ENCODE results near the gene NXPH4. TPM values are rescaled to one million over a fixed set of nuclear protein-coding genes. Genes with fewer than 3 reads are reported as not detected.

NXPH4 gene
- total and polyA plus RNA-seq, 4 experiments from 2014 or later = not detected

- Mint-ChIP-seq H3K36me3 (no peaks in the 10 kb centered on the region), H3K27me3 (no peaks in the 10 kb centered on the region), H3K4me3 (no peak overlapping the region), H3K9me3 (peaks cover 0 to 3% (median 0%) of the 10 kb centered on the region in 8 donors), H3K4me1 (no peaks in the 10 kb centered on the region), H3K27ac (no peak overlapping the region)
- POLR2A ChIA-PET (ENCODE audit: partially characterized antibody) = no interaction called here
- no peak overlapping the region for H3K27ac ChIP-seq (ENCODE audit: low read depth, low read length)
- DNase-seq = no peak
- no peaks in the 10 kb centered on the region for H3K27me3 ChIP-seq (ENCODE audit: insufficient read depth, low read length)
- no peaks in the 10 kb centered on the region for H3K36me3 ChIP-seq (ENCODE audit: insufficient read depth, low read length)
- no peaks in the 10 kb centered on the region for H3K9me3 ChIP-seq (ENCODE audit: control insufficient read depth in 1 of 2, low read length in 2 of 2)
- CTCF ChIA-PET (ENCODE audit: partially characterized antibody) = interaction anchor here (2.0 kb wide), 1 partner anchor 12 kb away, joined by 4 read pairs; no protein-coding TSS in a partner anchor
- intact Hi-C loops (cut with micrococcal nuclease) = no loop called here
- no peak overlapping the region for H3K4me3 ChIP-seq (ENCODE audit: low read length in 2 of 2)
- H3K4me1 ChIP-seq (ENCODE audit: insufficient read depth, low read length) = no peaks in the 10 kb centered on the region
These were observed 15.0 kb upstream of the NXPH4 start for GRCh38 chr12:57201631-57202030.

DNA sequence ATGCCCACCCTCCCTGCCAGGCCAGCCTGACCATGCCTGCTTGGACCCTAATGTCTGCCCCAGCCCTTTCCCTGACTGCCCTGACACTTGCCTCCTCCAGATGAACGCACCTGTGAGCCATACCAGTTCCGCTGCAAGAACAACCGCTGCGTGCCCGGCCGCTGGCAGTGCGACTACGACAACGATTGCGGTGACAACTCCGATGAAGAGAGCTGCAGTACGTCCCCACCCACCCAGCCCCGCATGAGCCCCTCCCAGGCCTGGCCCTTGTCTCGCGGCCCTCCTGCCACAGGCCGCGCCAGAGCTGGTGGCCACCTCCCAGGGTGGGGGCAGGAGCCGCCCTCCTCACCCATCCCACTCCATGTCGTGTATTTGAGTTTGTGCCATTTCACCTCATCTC, 14.3 kb upstream of the NXPH4 start:
- POLR2A ChIA-PET (ENCODE audit: partially characterized antibody) = no interaction called here
- H3K27me3 ChIP-seq (ENCODE audit: insufficient read depth, low read length) = no peaks in the 10 kb centered on the region
- H3K27me3 Mint-ChIP-seq = no peaks in the 10 kb centered on the region
- intact Hi-C loops (cut with micrococcal nuclease) = no loop called here
- no peak overlapping the region for H3K4me3 Mint-ChIP-seq
- CTCF ChIA-PET (ENCODE audit: partially characterized antibody) = interaction anchor here (2.0 kb wide), 1 partner anchor 12 kb away, joined by 4 read pairs; no protein-coding TSS in a partner anchor
- no peak overlapping the region for H3K27ac ChIP-seq (ENCODE audit: low read depth, low read length)
- H3K9me3 ChIP-seq (ENCODE audit: control insufficient read depth in 1 of 2, low read length in 2 of 2) = no peaks in the 10 kb centered on the region
- no peaks in the 10 kb centered on the region for H3K36me3 Mint-ChIP-seq
- H3K4me3 ChIP-seq (ENCODE audit: low read length in 2 of 2) = no peak overlapping the region
- no peaks in the 10 kb centered on the region for H3K36me3 ChIP-seq (ENCODE audit: insufficient read depth, low read length)
- no peak overlapping the region for H3K27ac Mint-ChIP-seq
- H3K4me1 ChIP-seq (ENCODE audit: insufficient read depth, low read length) = no peaks in the 10 kb centered on the region
- DNase-seq = no peak
- no peaks in the 10 kb centered on the region for H3K4me1 Mint-ChIP-seq
- H3K9me3 Mint-ChIP-seq = peaks cover 0 to 3% (median 0%) of the 10 kb centered on the region in 8 donors

GRCh38 chr12:57203201-57203600, 13.4 kb upstream of the NXPH4 start:
- Mint-ChIP-seq H3K27me3 (no peaks in the 10 kb centered on the region), H3K27ac (no peak overlapping the region), H3K4me3 (no peak overlapping the region), H3K9me3 (peaks cover 0 to 3% (median 0%) of the 10 kb centered on the region in 8 donors), H3K4me1 (no peaks in the 10 kb centered on the region), H3K36me3 (no peaks in the 10 kb centered on the region)
- Histone ChIP-seq H3K27ac (ENCODE audit: low read depth, low read length) (no peak overlapping the region), H3K27me3 (ENCODE audit: insufficient read depth, low read length) (no peaks in the 10 kb centered on the region), H3K4me1 (ENCODE audit: insufficient read depth, low read length) (no peaks in the 10 kb centered on the region), H3K36me3 (ENCODE audit: insufficient read depth, low read length) (no peaks in the 10 kb centered on the region), H3K9me3 (ENCODE audit: control insufficient read depth in 1 of 2, low read length in 2 of 2) (no peaks in the 10 kb centered on the region), H3K4me3 (ENCODE audit: low read length in 2 of 2) (no peak overlapping the region)
- intact Hi-C loops (cut with micrococcal nuclease) = no loop called here
- no peak for DNase-seq
- ChIA-PET CTCF (ENCODE audit: partially characterized antibody) (interaction anchor here (1.0 to 2.0 kb wide), 2 partner anchors 11 to 21 kb away, joined by 3 to 4 read pairs; no protein-coding TSS in a partner anchor), POLR2A (ENCODE audit: partially characterized antibody) (no interaction called here)

DNA sequence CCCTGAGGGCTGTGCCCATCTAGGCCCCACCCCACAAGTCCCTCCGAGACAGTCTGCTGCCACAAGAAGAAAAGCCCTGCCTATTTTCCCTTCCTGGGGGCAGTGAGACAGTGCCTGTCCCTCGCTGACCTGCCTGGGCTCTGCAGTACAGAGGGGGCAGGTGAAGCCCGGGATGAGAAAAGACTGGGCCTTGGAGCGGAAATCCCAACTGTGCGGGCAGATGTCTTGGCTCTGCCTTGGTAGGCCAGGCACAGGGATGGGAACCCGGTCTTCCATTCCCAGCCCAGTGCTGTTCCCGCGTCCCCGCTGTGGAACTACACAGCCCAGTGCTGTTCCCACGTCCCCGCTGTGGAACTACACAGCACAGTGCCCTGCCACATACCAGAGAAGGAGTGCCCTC, 12.8 kb upstream of the NXPH4 start:
- no peak for DNase-seq
- Histone ChIP-seq H3K4me3 (ENCODE audit: low read length in 2 of 2) (no peak overlapping the region), H3K27me3 (ENCODE audit: insufficient read depth, low read length) (no peaks in the 10 kb centered on the region), H3K9me3 (ENCODE audit: control insufficient read depth in 1 of 2, low read length in 2 of 2) (no peaks in the 10 kb centered on the region), H3K36me3 (ENCODE audit: insufficient read depth, low read length) (no peaks in the 10 kb centered on the region), H3K4me1 (ENCODE audit: insufficient read depth, low read length) (no peaks in the 10 kb centered on the region), H3K27ac (ENCODE audit: low read depth, low read length) (no peak overlapping the region)
- no peak overlapping the region for H3K27ac Mint-ChIP-seq
- ChIA-PET POLR2A (ENCODE audit: partially characterized antibody) (no interaction called here), CTCF (ENCODE audit: partially characterized antibody) (interaction anchor here (1.0 kb wide), 1 partner anchor 21 kb away, joined by 3 read pairs; no protein-coding TSS in a partner anchor)
- no peaks in the 10 kb centered on the region for H3K36me3 Mint-ChIP-seq
- intact Hi-C loops (cut with micrococcal nuclease) = no loop called here
- H3K4me3 Mint-ChIP-seq = no peak overlapping the region
- no peaks in the 10 kb centered on the region for H3K27me3 Mint-ChIP-seq
- no peaks in the 10 kb centered on the region for H3K4me1 Mint-ChIP-seq
- H3K9me3 Mint-ChIP-seq = peaks cover 0 to 3% (median 0%) of the 10 kb centered on the region in 8 donors

DNA sequence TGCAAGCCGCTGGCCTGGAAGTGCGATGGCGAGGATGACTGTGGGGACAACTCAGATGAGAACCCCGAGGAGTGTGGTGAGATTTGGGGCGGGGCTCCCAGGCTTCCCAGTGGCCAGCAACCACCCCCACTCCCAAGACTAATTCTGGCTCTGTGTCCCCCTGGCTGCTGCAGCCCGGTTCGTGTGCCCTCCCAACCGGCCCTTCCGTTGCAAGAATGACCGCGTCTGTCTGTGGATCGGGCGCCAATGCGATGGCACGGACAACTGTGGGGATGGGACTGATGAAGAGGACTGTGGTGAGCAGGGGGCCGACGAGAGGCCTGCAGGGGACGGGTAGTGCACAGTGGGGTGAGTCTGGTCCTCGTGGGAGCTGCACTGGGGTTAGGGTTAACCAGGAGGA, 12.1 kb upstream of the NXPH4 start:
- Histone ChIP-seq H3K4me1 (ENCODE audit: insufficient read depth, low read length) (no peaks in the 10 kb centered on the region), H3K36me3 (ENCODE audit: insufficient read depth, low read length) (no peaks in the 10 kb centered on the region), H3K4me3 (ENCODE audit: low read length in 2 of 2) (no peak overlapping the region), H3K27ac (ENCODE audit: low read depth, low read length) (no peak overlapping the region), H3K9me3 (ENCODE audit: control insufficient read depth in 1 of 2, low read length in 2 of 2) (no peaks in the 10 kb centered on the region), H3K27me3 (ENCODE audit: insufficient read depth, low read length) (no peaks in the 10 kb centered on the region)
- Mint-ChIP-seq H3K27me3 (no peaks in the 10 kb centered on the region), H3K4me3 (no peak overlapping the region), H3K9me3 (peaks cover 0 to 3% (median 0%) of the 10 kb centered on the region in 8 donors), H3K27ac (no peak overlapping the region), H3K36me3 (no peaks in the 10 kb centered on the region), H3K4me1 (no peaks in the 10 kb centered on the region)
- POLR2A ChIA-PET (ENCODE audit: partially characterized antibody) = no interaction called here
- DNase-seq = no peak
- CTCF ChIA-PET (ENCODE audit: partially characterized antibody) = no interaction called here
- intact Hi-C loops (cut with micrococcal nuclease) = no loop called here

- no peak overlapping the region for H3K27ac Mint-ChIP-seq
- no peak for DNase-seq
- H3K4me1 ChIP-seq (ENCODE audit: insufficient read depth, low read length) = no peaks in the 10 kb centered on the region
- no peaks in the 10 kb centered on the region for H3K27me3 ChIP-seq (ENCODE audit: insufficient read depth, low read length)
- peaks cover 0 to 3% (median 0%) of the 10 kb centered on the region in 8 donors for H3K9me3 Mint-ChIP-seq
- H3K27ac ChIP-seq (ENCODE audit: low read depth, low read length) = no peak overlapping the region
- intact Hi-C loops (cut with micrococcal nuclease) = no loop called here
- no peak overlapping the region for H3K4me3 ChIP-seq (ENCODE audit: low read length in 2 of 2)
- no peaks in the 10 kb centered on the region for H3K36me3 ChIP-seq (ENCODE audit: insufficient read depth, low read length)
- H3K9me3 ChIP-seq (ENCODE audit: control insufficient read depth in 1 of 2, low read length in 2 of 2) = no peaks in the 10 kb centered on the region
- no peaks in the 10 kb centered on the region for H3K4me1 Mint-ChIP-seq
- H3K4me3 Mint-ChIP-seq = no peak overlapping the region
- CTCF ChIA-PET (ENCODE audit: partially characterized antibody) = no interaction called here
- no peaks in the 10 kb centered on the region for H3K27me3 Mint-ChIP-seq
- POLR2A ChIA-PET (ENCODE audit: partially characterized antibody) = no interaction called here
- no peaks in the 10 kb centered on the region for H3K36me3 Mint-ChIP-seq
These were observed 11.4 kb upstream of the NXPH4 start for GRCh38 chr12:57205186-57205585.

DNA sequence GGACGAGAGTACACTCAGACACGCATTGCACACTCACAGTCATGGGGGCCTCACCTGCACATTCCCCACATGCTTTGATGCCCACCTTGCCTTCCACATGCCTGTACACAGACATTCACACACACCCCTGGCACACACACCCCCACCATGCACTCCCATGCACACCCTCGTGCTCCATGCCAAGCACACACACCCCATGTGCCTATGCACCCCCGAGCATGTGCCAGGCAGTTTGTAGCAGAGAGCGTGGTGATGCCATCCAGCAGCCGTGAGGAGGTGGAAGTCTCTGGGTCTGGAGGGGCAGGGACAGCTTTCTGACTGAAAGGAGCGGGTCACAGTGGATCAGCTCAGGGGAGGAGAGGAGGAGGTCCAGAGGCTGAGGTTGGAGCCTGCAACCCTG, 10.7 kb upstream of the NXPH4 start:
- ChIA-PET POLR2A (ENCODE audit: partially characterized antibody) (no interaction called here), CTCF (ENCODE audit: partially characterized antibody) (interaction anchor here (2.4 kb wide), 1 partner anchor 36 kb away, joined by 7 read pairs; no protein-coding TSS in a partner anchor)
- Mint-ChIP-seq H3K36me3 (no peaks in the 10 kb centered on the region), H3K27me3 (no peaks in the 10 kb centered on the region), H3K4me1 (no peaks in the 10 kb centered on the region), H3K9me3 (peaks cover 0 to 3% (median 0%) of the 10 kb centered on the region in 8 donors), H3K4me3 (no peak overlapping the region), H3K27ac (peak overlapping the region in 1 of 7 donors; percentile 64)
- DNase-seq = no peak
- H3K4me3 ChIP-seq (ENCODE audit: low read length in 2 of 2) = no peak overlapping the region
- intact Hi-C loops (cut with micrococcal nuclease) = no loop called here
- no peak overlapping the region for H3K27ac ChIP-seq (ENCODE audit: low read depth, low read length)
- no peaks in the 10 kb centered on the region for H3K36me3 ChIP-seq (ENCODE audit: insufficient read depth, low read length)
- H3K9me3 ChIP-seq (ENCODE audit: control insufficient read depth in 1 of 2, low read length in 2 of 2) = no peaks in the 10 kb centered on the region
- no peaks in the 10 kb centered on the region for H3K4me1 ChIP-seq (ENCODE audit: insufficient read depth, low read length)
- H3K27me3 ChIP-seq (ENCODE audit: insufficient read depth, low read length) = no peaks in the 10 kb centered on the region
